HG03108 (cell line): ENCODE data around the gene ERCC2.

ENCODE experiments used
- ATAC-seq: cut with Tn5 transposase; IDR thresholded peaks from one replicate; pipeline ENCODE4 v1.9.1; 2021; ENCODE audit warnings: moderate library complexity; ENCODE audit not compliant: unreplicated experiment

The ERCC2 gene

DNA sequence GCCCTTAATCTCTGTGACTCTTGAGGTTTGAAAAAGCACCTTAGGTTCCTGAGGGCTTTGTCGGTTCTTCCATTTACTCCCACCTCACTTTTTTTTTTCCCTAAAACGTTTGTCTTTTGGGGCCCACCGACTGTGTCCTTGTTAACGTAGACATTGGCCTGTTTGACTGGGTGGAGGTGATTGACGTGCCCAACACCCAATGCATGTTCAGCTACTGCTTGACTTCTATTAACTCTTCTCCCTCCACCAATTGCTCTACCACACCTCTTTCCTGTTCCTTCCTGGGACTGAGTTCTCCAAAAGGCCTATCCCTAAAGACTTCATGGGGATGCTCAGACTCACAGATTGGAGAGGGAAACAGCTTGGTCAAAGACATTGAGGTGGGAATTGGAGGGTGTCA is 65.0 kb downstream of the ERCC2 start:
- no peak for ATAC-seq

DNA sequence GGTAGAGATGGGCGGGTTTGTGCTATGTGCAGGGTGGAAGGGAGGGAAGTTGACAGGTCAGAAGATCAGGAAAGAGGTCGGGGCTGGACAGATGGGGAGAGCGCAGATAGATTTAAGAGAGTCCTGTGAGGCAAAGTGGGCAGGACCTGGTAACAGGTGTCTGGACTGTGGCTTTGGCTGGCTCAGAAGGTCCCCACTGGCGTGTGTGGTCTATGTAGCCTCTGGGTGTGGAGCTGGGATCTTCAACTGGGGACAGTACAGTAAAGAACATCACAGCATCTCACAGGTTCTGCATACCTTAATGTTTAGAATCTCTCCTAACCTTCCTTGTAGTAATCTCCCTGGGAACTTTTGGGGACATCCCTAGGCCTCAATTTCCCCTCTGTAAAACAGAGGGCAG is 65.4 kb downstream of the ERCC2 start:
- no peak for ATAC-seq

DNA sequence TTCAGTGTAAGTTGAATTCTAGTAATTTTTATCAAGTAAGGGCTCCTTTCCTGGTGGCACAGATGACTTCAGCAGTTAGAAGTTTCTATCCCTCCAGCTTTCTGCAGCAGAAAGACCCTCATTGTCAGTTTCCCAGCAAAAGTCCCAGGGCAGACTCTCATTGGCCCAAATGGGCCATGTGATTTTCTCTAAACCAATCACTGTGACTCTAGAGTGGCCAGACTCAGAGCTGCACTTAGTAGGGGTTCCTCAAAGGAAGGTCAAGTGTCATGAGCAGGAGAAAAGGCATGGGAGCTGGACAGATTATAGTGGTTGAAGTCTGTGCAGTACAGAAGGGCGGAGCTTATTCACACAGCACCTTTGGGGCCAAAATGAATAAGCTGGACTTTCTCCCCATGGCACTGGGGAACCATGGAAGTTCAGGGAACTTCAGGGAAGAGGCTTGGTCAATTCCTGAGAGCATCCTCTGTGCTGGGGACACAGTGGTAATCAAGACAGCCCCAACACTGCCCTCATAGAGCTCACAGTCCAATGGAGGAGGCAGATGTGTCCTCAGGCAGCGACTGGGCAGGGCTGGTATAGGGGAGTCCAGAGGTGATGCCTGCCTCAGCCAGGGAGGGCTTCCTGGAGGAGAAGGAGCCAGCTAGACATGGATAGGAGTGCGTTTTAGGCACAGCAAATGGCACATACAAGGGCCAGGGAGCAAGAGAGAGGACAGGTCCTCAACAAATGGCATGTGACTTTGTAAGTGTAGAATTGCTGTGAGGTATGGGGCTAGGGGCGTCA is 66.0 kb downstream of the ERCC2 start:
- no peak for ATAC-seq

DNA sequence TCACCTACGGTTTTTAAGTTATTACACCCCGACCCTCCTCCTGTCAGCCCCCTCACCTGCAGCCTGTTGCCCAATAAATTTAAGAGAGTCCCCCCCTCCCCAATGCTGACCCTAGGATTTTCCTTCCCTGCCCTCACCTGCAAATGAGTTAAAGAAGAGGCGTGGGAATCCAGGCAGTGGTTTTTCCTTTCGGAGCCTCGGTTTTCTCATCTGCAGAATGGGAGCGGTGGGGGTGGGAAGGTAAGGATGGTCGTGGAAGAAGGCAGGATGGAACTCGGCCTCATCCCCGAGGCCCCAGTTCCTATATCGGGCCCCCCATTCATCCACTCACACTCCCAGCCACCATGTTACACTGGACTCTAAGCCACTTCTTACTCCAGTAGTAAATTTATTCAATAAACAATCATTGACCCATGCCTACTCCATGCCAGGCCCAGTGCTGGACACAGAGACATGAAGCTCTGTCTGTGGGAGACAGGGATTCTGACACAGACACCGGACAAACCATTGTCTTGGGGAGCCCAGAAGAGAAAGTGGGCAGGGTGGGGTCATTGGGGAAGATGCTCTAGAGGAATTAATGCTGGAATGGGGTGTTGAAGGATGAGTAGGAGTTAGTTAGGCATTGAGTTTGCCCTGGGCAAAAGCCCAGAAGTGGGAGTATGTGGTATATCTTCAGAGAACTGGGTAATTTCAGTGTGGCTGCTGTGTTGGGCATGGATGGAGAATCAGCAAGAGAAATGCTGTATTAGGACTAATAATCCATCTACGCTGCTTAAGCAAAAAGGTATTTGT is 66.9 kb downstream of the ERCC2 start:
- no peak for ATAC-seq

DNA sequence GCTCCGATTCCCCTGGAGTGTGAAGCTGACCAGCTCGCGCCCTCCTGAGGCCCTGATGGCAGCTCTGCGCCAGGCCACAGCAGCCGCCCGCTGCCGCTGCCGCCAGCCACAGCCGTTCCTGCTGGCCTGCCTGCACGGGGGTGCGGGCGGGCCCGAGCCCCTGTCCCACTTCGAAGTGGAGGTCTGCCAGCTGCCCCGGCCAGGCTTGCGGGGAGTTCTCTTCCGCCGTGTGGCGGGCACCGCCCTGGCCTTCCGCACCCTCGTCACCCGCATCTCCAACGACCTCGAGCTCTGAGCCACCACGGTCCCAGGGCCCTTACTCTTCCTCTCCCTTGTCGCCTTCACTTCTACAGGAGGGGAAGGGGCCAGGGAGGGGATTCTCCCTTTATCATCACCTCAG is 68.0 kb downstream of the ERCC2 start:
- no peak for ATAC-seq
